HL-60/S4 (cell line): ENCODE data around the gene NAA16.

Source experiments
- in situ Hi-C: fragments of 300-500 bp; cut with MboI; formaldehyde crosslinking; loops from 2 replicates; pipeline ENCODE4 v1.14.3; 2022; ENCODE audit warnings: low sequenced_read_pairs

Gene NAA16

DNA sequence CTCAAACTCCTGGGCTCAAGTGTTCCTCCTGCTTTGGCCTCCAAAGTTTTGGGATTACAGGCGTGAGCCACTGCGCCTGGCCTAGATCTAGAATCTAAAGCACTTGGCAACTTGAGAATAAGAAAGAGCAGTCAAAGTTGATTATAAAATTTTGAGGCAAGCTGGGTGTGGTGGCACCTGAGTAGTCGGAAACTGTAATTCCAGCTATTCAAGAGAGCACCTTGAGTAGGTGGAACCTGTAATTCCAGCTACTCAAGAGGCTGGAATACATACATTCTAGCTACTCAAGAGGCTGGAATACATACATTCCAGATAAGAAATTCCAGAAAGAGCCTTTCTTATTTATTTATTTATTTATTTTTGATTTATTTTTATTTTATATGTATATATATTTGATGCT, 8.3 kb upstream of the NAA16 start:
- in situ Hi-C loops, result no loop called here

DNA sequence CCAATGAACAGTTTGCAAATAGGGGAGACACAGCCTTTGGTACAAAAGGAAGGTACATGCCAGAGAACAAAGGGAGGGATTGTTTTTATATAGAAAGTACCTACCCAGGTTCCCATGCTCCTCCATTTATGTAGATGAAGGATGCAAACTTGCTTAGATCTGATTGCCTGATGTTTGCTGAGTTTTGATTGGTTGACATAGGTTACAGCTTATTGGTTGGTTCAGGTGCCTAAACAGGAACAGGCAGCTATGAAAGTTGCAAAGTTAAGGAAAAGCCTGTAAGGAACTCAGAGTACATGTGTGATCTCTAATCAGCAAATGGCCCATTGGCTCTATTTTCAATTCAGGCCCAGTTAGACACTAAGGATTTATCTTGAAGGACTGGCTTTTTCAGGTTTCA, 6.5 kb upstream of the NAA16 start:
- in situ Hi-C loops, result no loop called here

DNA sequence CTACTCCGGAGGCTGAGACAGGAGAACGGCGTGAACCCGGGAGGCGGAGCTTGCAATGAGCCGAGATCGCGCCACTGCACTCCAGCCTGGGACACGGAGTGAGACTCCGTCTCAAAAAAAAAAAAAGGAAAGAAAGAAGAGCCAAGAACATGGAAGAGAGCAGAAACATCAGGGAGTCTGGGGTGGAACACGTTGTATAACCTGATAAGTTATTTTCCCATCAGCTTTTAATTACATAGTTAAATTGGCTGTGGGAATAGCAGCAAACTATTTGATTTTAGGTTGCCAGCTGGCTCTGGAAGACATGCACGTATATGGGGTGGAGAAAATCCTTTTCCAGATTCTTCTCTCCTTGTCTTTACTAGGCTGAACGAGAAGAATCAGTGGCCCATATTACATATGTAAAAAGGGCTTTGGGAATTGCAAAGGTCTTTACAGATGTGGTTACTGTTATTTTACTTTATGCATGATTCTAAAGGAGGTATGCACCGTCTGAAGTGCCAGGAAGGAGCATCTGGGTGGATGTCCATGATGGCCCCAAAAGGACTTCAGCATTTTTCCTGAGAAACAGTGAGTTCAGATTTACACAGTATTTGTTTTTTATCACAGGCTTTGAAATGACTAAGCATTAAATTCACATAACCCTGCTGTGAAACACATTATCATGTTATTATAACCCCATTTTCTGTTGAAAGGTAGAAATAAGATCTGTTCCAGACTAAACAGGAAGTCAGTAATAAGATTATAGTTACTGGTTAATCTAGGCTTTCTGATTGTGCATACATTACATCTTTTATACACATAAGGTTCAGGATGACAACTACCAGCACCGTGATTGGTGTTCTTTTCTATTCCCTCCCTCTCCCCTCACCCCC, 4.6 kb upstream of the NAA16 start:
- in situ Hi-C loops, result no loop called here

DNA sequence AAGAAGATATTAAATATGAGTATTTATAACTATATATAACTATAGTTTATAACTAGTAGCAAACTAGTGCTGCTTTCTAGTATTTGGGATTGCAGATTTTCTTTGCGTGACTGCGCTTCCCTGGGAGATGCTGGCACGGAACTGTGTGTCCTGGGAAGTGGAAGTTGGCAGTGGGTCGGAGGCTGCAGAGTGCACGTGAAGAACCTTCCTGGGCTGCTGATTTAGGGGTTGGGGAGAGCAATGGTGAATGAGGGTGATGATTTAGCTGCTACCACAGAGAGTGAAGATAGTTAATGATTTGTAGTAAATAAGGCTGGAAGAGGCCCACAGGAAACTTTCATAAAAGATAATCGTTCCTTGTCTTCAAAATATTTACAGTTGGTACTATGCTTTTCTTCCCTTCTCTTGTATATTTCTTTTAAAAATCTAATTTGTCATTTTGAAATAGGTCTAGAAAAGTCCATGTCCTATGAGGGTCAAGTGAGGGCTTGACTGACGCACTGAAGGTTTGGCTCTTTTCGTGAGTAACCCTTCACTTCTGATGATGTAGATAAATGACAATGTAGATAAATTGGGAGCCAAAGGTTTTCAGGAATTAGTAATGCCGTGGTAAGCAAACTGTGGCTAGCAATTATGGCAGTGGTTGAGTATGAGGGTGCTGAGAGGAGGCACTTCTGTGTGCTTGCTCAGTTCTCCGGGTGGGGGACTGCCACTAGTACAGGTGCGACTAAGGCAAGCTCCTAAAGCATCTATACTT, 3.0 kb upstream of the NAA16 start:
- in situ Hi-C loops, result no loop called here

DNA sequence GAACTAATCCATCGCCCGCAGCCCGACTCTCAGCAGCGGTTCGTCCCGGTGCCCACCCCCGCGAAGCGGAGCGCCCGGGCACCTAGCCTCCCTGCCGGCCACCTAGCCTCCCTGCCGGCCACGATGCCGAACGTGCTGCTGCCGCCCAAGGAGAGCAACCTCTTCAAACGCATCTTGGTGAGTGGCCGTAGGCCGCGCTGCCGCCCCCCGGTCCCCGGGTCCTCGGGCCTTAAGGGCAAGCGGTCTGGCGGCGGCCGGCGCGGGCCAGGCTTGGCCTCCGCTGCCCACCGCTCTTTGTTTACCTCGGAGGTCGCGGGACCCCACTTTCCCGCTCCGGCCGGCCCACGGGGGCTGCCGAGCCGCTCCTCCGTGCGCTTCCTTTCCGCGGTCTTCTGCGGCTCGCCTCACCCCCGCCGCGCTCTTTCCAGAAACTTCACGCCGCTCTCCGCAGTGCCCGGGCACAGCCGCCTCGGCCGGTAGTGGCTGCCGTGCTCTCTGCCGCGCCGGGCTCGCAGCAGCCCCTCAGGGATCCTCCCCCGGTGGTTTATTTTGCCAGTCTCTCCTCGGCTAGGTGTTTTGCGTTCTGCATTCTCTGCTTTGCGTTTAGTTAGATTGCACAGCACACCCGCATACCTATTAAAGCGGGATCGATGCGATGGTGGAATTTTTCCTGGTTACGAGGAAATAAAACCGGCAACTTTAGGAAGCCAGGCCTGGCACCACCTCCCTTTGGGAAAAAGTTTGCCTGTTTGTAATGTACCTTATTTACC, 524 bp downstream of the NAA16 start:
- in situ Hi-C loops, result no loop called here

DNA sequence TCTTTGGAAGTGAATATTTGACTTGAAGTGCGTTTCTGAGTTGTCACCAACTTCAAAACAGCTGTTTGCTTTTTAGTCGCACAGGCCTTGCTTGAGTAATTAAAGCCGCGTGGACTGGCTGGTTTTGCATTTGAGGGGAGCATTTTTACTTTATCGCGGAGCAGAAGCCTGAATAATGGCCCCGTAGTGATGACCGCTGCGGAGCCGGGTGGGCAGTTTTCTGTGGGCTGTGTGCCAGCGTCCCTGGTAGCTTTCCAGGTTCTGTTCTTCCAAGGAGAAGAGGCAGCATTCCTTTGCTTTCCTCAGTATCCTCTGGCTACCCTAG, 1.1 kb downstream of the NAA16 start:
- in situ Hi-C loops, result no loop called here

DNA sequence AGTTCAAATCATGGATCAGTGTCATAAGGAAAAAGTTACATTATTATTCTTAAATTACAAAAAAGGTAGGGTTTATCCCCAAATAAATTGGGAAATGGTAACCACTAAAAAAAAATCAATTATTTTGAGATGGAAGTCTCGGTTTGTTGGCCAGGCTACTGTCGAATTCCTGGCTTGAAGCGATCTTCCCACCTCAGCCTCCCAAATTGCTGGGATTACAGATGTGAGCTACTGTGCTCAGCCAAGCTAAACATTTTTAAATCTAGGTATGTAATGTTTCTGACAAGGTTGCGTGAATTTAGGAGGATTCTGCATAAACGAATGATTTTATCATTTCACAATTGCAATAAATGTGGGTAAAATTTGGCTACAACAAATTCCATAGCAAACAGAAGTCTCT, 2.0 kb downstream of the NAA16 start:
- in situ Hi-C loops, result no loop called here

DNA sequence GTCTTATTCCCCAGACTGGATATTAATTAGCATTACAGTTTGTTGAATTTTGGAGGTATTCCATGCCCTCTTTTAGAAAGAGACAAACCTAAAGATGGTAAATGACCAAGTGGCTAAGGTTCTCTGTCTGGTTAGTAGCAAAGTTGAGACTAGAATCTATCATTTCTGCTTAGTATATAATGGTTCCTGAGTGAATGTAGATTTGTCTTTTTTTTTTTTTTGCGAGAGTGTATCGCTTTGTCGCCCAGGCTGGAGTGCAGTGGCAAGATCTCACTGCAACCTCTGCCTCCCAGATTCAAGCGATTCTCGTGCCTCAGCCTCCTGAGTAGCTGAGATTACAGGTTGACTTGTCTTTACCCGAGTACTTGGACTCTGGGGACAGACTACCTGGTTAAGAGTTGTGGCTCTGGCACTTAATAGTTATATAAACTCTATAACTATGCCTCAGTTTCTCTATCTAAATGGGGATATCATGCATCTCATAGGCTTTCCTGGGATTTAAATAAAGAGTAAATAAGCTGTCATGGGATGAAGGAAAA, 2.7 kb downstream of the NAA16 start:
- in situ Hi-C loops, result no loop called here

DNA sequence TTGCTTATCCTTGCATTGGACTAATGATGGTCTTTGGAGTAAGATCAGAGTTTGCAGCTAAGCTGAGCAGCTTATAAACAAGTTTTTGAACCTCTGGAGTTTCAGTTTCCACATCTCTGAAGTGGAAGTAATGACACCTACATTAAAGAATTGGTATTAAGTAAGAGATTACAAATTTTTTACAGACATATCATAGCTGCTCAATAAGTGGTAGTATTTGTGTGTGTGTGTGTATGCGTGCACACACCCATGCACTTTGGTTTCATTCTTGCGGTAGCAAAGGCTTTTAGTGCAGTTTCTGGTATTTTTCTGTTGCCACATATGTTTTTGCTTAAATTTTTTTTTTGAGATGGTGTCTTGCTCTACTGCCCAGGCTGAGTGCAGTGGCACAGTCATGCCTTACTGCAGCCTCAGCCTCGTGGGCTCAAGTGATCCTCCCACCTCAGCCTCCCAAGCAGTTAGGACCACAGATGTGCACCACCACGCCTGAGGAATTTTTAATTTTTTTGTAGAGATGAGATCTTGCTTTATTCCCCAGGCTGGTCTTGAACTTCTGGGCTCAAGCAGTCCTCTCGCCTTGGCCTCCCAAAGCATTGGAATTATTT, 4.5 kb downstream of the NAA16 start:
- in situ Hi-C loops, result no loop called here

DNA sequence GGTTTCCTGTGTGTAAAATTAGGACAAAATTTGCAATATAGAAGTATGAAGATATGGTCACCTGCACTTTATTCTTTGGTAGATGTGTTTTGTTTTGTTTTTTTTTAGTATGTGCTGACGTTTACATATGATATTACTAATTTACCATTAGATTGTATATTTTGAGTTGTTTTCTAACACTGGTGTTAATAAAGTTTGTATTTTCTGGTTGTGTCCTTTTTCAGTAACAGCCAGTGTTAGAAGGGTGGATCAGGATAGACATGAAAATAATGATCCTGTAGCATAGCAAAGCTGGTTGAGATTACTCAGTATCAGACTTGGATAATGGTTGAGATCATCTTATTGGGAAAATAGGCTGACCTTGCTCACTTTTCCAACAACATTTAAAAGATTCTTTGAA, 6.2 kb downstream of the NAA16 start:
- in situ Hi-C loops, result no loop called here

DNA sequence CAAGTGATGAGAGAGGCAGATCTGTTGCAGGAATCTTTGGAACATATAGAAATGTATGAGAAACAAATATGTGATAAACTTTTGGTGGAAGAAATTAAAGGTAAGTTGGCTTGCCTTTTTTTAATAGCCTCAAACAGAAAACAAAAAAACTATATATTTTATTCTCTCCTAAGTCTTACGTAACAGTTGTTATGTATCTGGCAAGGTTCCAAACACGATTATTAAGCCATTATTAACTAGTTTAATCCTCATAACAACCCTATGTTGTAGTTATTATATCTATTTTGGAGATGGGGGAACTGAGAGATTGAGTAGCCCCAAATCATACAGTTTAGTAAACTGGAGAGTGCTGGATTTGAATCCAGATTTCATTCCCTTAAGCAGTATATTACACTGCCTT, 14.7 kb downstream of the NAA16 start:
- in situ Hi-C loops, result no loop called here

DNA sequence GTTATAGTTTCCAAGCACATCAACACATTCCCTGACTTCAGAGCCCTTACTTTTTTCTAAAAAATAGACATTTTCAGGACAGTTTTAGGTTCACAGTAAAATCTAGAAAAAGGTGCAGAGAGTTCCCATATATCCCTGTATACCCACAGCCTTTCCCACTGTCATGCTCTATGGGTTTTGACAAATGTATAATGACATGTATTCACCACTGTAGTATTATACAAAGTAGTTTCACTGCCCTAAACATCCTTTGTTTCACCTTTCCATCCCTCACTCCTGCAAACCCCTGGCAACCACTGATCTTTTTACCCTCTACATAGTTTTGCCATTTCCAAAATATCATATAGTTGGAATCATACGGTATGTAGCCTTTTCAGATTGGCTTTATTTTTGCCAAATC, 15.6 kb downstream of the NAA16 start:
- in situ Hi-C loops, result no loop called here

DNA sequence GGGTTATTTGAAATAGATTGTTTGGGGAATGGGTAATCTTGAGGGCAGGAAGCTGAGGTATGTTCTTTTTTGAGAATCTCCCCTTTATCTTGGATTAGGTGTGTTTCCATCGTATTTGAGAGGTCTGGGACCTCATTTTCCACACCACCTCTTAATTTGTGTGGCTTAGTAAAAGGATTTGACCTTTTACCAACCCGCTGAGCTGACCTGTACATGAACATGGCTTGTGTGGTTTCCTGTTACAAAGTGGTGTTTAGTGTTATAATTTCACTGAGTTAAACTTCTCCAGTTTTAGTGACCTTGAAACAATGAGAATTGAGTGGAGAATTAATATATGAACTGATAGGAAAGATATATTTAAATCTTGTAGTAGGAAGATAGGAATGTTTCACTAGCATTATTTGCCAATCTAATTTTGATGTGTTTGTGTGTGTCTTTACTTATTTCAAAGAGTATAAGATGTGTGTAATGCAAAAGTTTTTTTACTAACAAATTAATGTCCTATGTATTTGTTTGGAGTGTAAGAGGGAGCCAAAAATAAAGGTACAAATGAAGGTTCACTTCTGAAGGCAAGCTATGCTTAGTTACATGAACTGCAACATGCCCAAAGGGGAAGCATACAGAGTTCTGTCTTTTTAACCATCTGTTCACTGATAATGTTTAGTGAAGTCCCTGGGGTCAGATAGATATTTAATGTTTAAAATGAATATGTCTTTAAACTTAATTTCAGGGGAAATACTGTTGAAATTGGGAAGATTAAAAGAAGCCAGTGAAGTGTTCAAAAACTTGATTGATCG, 17.1 kb downstream of the NAA16 start:
- in situ Hi-C loops, result no loop called here

DNA sequence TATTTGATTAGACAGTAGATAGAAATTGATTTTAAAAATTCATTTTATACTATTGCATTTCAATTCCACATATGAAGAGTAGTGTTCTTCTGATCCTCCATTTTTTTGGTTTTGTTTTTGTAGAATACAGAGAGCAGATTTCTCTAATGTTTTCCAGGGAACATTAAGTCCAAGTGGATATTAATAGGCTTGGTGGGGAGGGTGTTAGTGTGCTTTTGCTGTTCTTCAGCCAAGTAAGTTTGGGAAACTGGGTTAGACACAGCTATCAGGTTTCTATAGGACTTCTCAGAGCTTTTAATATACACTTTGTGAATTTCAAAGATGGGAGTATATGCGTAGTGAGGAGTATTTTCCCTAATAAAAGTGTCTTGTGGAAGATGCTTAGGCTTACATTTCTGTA, 21.8 kb downstream of the NAA16 start:
- in situ Hi-C loops, result no loop called here

DNA sequence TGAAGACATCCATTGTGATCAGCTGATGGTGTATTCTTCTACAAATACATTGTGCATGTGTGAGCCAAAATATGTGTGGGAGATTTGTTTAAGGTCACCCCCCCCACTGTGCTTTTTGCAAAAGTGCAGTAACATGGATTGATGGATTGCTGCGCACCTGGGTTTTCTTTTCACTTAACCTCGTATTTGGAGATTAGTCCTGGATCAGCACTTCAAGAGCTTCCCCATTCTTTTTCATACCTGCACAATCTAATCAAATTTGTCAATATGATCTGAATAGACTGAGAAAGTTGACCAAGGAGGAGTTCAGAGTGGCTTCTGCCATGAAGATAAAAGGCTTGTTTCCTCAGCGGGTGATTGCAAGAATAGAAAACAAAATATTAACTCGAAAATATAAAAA, 23.7 kb downstream of the NAA16 start:
- in situ Hi-C loops, result no loop called here

DNA sequence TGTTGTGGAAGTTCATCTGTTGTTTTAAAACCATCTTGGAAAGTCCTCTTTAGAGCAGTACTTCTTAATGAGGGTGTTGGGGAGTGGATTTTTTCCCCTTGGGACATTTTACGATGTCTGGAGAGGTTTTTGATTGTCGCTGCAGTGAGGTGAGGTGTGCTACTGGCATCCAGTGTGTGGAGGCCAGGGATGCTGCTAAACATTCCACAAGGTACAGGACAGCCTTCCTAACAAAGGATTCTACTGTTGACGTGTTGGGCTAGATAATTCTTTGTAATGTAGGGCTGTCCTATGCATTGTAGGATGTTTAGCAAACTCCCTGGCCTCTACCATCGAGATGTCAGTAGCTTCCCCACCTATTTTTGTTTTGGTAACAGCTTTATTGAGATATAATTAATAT, 33.3 kb downstream of the NAA16 start:
- in situ Hi-C loops, result no loop called here

DNA sequence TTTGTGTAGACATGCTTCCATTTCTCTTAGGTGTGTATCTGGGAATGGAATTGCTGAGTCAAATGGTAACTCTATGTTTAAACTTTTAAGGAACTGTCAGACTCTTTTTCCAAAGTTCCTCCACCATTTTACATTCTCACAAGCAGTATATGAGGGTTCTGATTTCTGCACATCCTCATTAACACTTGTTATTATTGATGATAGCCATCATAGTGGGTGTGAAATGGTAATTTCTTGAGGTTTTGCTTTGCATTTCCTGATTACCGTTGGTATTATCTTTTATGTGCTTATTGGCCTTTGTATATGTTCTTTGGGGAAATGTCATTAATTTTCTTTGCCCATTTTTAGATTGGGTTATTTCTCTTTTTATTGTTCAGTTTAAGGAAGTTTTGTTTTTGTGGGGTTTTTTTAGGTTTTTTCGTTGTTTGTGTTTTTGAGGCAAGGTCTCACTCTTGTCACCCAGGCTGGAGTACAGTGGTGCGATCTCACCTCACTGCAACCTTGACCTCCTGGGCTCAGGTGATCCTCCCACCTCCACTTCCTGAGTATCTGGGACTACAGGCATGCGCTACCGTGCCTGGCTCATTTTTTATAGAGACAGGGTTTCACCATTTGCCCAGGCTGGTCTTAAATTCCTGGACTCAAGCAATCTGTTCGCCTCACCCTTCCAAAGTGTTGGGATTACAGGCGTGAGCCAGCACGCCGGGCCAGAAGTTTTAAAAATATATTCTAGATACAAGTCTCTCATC, 34.3 kb downstream of the NAA16 start:
- in situ Hi-C loops, result no loop called here

DNA sequence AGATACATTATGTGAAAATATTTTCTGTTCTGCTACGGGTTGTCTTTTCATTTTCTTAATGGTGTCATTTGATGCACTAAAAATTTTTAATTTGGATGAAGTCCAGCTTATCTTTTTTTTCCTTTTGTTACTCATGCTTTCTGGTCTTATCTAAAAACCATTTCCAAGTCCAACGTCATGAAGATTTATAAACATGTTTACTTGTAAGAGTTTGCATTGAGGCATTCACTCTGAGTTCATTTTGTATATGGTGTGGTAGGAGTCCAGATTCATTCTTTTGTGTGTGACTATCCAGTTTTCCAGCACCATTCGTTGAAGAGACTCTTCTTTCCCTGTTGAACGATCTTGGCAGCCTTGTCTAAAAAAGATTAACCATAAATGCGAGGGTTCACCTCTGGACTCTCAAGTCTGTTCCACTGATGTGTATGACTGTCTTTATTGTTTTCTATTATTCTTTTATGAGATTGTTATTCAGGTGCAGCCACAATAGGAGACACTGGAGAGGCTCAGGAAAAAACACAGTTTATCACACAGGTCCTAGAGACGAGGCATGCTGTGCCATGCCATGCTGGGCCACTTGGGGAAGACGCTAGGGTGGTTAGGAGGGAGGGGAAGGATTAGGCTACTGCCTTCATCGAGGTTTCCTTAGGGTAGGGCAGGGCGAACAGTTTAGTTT, 35.0 kb downstream of the NAA16 start:
- in situ Hi-C loops, result no loop called here
